HCT116 (cell line): ENCODE data around the gene ENTPD3. TPM values are rescaled to one million over a fixed set of nuclear protein-coding genes. Genes with fewer than 3 reads are reported as not detected.

Source experiments
- ATAC-seq: fragments of 200-7000 bp; cut with Tn5 transposase; 2 replicates; pipeline ENCODE4 v1.9.1; 2020; ENCODE audit warnings: mild to moderate bottlenecking, moderate library complexity
- BruUV-seq: library from RNA; stranded (reverse); fragments of 400-500 nt; replicated peaks from 2 replicates; lab custom pipeline; 2021; lab: Mats Ljungman, UMichigan
- CTCF ChIA-PET: fragments of 300-600 bp; sonication (Branson Sonifier 250); formaldehyde crosslinking; loops from one replicate; lab custom pipeline; 2021; ENCODE audit warnings: antibody characterized with exemption; lab: Charles Lee
- POLR2A ChIA-PET: fragments of 300-600, 350-600 bp; sonication (Branson Sonifier 250); formaldehyde crosslinking; loops from one replicate; lab custom pipeline; 2021; ENCODE audit warnings: antibody characterized with exemption; lab: Charles Lee
- RAD21 ChIA-PET, 2 experiments: fragments of 300-600 bp; sonication (Branson Sonifier 250); formaldehyde crosslinking; loops; one replicate each; lab custom pipeline; 2023; ENCODE audit warnings: low total read pairs in 2 of 2; ENCODE audit not compliant: uncharacterized antibody in 2 of 2, unreplicated experiment in 2 of 2, low non-redundant PET in 1 of 2; lab: Charles Lee
- DNase-seq: peaks from one replicate; pipeline ENCODE4 v3.0.0-alpha.2; 2010; ENCODE audit warnings: low read depth, low spot score
- H2AFZ ChIP-seq: fragments of 200-600 bp; shearing (Covaris generic), sonication (generic); 2 replicates; pipeline ENCODE4 v1.6.1; 2017; ENCODE audit warnings: low read depth, mixed run types, mixed read lengths, antibody characterized with exemption, low read length; ENCODE audit not compliant: poor library complexity, severe bottlenecking
- H3K27ac ChIP-seq: 2 replicates; pipeline ENCODE4 v1.5.1; 2012; ENCODE audit warnings: low read depth, low read length
- H3K27me3 ChIP-seq: fragments of 200-600 bp; sonication (generic); 2 replicates; pipeline ENCODE4 v1.6.1; 2016; ENCODE audit warnings: mixed run types, low read length, mixed read lengths; ENCODE audit not compliant: insufficient read depth
- H3K36me3 ChIP-seq, 2 experiments: fragments of 200-500 bp in 1 of 2; fragments of 200-600 bp in 1 of 2; sonication (Bioruptor generic) in 1 of 2; sonication (generic) in 1 of 2; 2 replicates each; pipeline versions ENCODE4 v1.5.1 to v1.6.1; 2014 to 2016; ENCODE audit warnings: low read length in 2 of 2, inconsistent platforms in 1 of 2, mixed read lengths in 1 of 2, mixed run types in 1 of 2; ENCODE audit not compliant: insufficient read depth in 2 of 2, control insufficient read depth in 1 of 2
- H3K4me1 ChIP-seq, 2 experiments: fragments of 200-600 bp in 1 of 2; sonication (generic) in 1 of 2; 2 replicates each; pipeline versions ENCODE4 v1.5.1 to v1.6.1; 2012 to 2017; ENCODE audit warnings: low read length in 2 of 2, inconsistent platforms in 1 of 2, mild to moderate bottlenecking in 1 of 2, mixed read lengths in 1 of 2, mixed run types in 1 of 2, moderate library complexity in 1 of 2; ENCODE audit not compliant: insufficient read depth in 2 of 2, control insufficient read depth in 1 of 2
- H3K4me2 ChIP-seq: fragments of 200-600 bp; sonication (generic); 2 replicates; pipeline ENCODE4 v1.6.1; 2017; ENCODE audit warnings: mixed run types, low read length, mixed read lengths
- H3K4me3 ChIP-seq, 2 experiments: fragments of 200-600 bp in 1 of 2; sonication (generic) in 1 of 2; replicated peaks in 1 of 2; 2 replicates each; pipeline ENCODE4 v1.5.1; 2011 to 2016; ENCODE audit warnings: low read length in 2 of 2, control low read depth in 1 of 2, low read depth in 1 of 2, mild to moderate bottlenecking in 1 of 2, mixed read lengths in 1 of 2, mixed run types in 1 of 2
- H3K79me2 ChIP-seq: fragments of 200-600 bp; sonication (generic); 2 replicates; pipeline ENCODE4 v1.6.1; 2017; ENCODE audit warnings: mild to moderate bottlenecking, mixed run types, low read length, moderate library complexity, mixed read lengths; ENCODE audit not compliant: insufficient read depth
- H3K9ac ChIP-seq: fragments of 200-600 bp; sonication (generic); 2 replicates; pipeline ENCODE4 v1.6.1; 2016; ENCODE audit warnings: low read length, mixed read lengths
- H3K9me2 ChIP-seq: fragments of 200-600 bp; sonication (generic), shearing (Covaris generic); 2 replicates; pipeline ENCODE4 v1.6.1; 2017; ENCODE audit warnings: mixed run types, mild to moderate bottlenecking, moderate library complexity; ENCODE audit not compliant: insufficient read depth
- H3K9me3 ChIP-seq, 2 experiments: fragments of 200-500 bp in 1 of 2; fragments of 200-600 bp in 1 of 2; sonication (Bioruptor generic) in 1 of 2; sonication (generic) in 1 of 2; 2 replicates each; pipeline ENCODE4 v1.6.1; 2014 to 2017; ENCODE audit warnings: low read length in 2 of 2, mixed read lengths in 2 of 2, inconsistent platforms in 1 of 2, low read depth in 1 of 2, mild to moderate bottlenecking in 1 of 2, mixed run types in 1 of 2, moderate library complexity in 1 of 2; ENCODE audit not compliant: control insufficient read depth in 1 of 2, insufficient read depth in 1 of 2
- H4K20me1 ChIP-seq: fragments of 200-600 bp; sonication (generic), shearing (Covaris generic); 2 replicates; pipeline ENCODE4 v1.6.1; 2017; ENCODE audit warnings: mixed run types, mild to moderate bottlenecking, moderate library complexity; ENCODE audit not compliant: insufficient read depth
- CBX3 ChIP-seq: IDR thresholded peaks from 2 replicates; pipeline ENCODE4 v1.6.1; 2012; ENCODE audit warnings: low read depth
- EZH2phosphoT487 ChIP-seq: fragments of 200-600 bp; IDR thresholded peaks from 2 replicates; pipeline ENCODE4 v1.6.1; 2018; ENCODE audit warnings: antibody characterized with exemption, borderline replicate concordance
- MAX ChIP-seq: IDR thresholded peaks from 2 replicates; pipeline ENCODE4 v1.6.1; 2012
- POLR2A ChIP-seq: IDR thresholded peaks from 2 replicates; pipeline ENCODE4 v1.7.0; 2011; ENCODE audit warnings: borderline replicate concordance; ENCODE audit not compliant: insufficient read depth, insufficient read length; ENCODE audit errors: extremely low read depth
- POLR2AphosphoS5 ChIP-seq: IDR thresholded peaks from 2 replicates; pipeline ENCODE4 v1.6.1; 2011; ENCODE audit warnings: mild to moderate bottlenecking, low read depth, low read length, moderate library complexity
- ZFX ChIP-seq: fragments of 450-650 bp; IDR thresholded peaks from 2 replicates; pipeline ENCODE4 v1.6.1; 2017
- ZNF274 ChIP-seq: fragments of 200-500 bp; sonication (Bioruptor generic); IDR thresholded peaks from 2 replicates; pipeline ENCODE4 v1.6.1; 2014; ENCODE audit warnings: mild to moderate bottlenecking, low read depth, low read length, inconsistent platforms
- intact Hi-C: fragments of 100-400 bp; cut with micrococcal nuclease; formaldehyde crosslinking; loops from 2 replicates; pipeline ENCODE4 v1.10.0; 2022
- total RNA-seq: library from RNA; stranded (reverse); gene quantifications from one replicate; pipeline ENCODE4 v1.2.1, GENCODE V29; 2021; ENCODE audit not compliant: unreplicated experiment
- TF ChIP-seq, protein P1 (sequence below): IDR thresholded peaks from 2 replicates; pipeline ENCODE4 v1.6.1; 2011; ENCODE audit warnings: mild to moderate bottlenecking, low read length, moderate library complexity; ENCODE audit not compliant: insufficient replicate concordance; ENCODE audit errors: extremely low read depth
- TF ChIP-seq, protein P2 (sequence below), 3 experiments: fragments of 200-600 bp in 1 of 3; sonication (generic) in 1 of 3; IDR thresholded peaks in 2 of 3; conservative IDR thresholded peaks in 1 of 3; 2 replicates each; pipeline ENCODE4 v1.5.1; 2012 to 2017; ENCODE audit warnings: low read depth in 2 of 3, low read length in 2 of 3, antibody characterized with exemption in 1 of 3, borderline replicate concordance in 1 of 3, control low read depth in 1 of 3, mild to moderate bottlenecking in 1 of 3, mixed read lengths in 1 of 3, mixed run types in 1 of 3, moderate library complexity in 1 of 3; ENCODE audit not compliant: insufficient read depth in 1 of 3

The ENTPD3 gene
- total RNA-seq, 1 experiment from 2014 or later = not detected

DNA sequence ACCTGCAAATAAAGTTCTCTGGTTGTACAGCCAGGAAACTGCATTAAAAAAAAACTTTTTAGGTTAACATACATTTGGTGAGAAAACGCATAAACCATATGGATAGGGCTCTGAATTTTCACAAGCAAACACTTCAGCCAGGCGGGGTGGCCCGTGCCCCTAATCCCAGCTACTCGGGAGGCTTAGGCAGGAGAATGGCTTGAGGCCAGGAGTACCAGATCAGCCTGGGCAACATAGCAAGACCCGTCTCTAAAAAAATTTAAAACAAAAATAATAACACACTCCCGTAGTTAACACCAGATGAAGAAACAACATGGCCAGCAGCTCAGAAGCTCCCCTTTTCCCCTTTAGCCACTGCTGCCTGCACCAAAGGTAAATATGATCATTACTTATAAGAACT is 66.9 kb downstream of the ENTPD3 start:
- TF ChIP-seq, protein P1, sequence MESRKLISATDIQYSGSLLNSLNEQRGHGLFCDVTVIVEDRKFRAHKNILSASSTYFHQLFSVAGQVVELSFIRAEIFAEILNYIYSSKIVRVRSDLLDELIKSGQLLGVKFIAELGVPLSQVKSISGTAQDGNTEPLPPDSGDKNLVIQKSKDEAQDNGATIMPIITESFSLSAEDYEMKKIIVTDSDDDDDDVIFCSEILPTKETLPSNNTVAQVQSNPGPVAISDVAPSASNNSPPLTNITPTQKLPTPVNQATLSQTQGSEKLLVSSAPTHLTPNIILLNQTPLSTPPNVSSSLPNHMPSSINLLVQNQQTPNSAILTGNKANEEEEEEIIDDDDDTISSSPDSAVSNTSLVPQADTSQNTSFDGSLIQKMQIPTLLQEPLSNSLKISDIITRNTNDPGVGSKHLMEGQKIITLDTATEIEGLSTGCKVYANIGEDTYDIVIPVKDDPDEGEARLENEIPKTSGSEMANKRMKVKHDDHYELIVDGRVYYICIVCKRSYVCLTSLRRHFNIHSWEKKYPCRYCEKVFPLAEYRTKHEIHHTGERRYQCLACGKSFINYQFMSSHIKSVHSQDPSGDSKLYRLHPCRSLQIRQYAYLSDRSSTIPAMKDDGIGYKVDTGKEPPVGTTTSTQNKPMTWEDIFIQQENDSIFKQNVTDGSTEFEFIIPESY = no peak
- no peak for TF ChIP-seq POLR2A
- TF ChIP-seq ZNF274 = no peak
- TF ChIP-seq EZH2phosphoT487 = no peak
- TF ChIP-seq MAX = no peak
- TF ChIP-seq CBX3 = no peak
- no peak for TF ChIP-seq POLR2AphosphoS5
- H3K36me3 ChIP-seq = peaks cover 10 to 13% of the 10 kb centered on the region in 2 experiments
- peak overlapping the region; percentile 78 to 83 for H3K4me3 ChIP-seq
- ATAC-seq (no peak), DNase-seq (no peak)
- ChIA-PET POLR2A (no interaction called here), CTCF (no interaction called here), RAD21 (no interaction called here)
- H3K4me2 ChIP-seq = peak overlapping the region; percentile 94
- H2AFZ ChIP-seq = no peak overlapping the region
- H3K27ac ChIP-seq = no peak overlapping the region; the same call in 1 of the 2 replicates
- no TSS peak for BruUV-seq
- H3K79me2 ChIP-seq = peaks cover 27% of the 10 kb centered on the region
- no peaks in the 10 kb centered on the region for H3K27me3 ChIP-seq
- peak overlapping the region; percentile 52 for H3K9ac ChIP-seq
- H3K4me1 ChIP-seq = peaks cover 13 to 29% of the 10 kb centered on the region in 2 experiments; a peak in 3 of 4 replicates
- H3K9me2 ChIP-seq = no peaks in the 10 kb centered on the region
- peaks cover 6% of the 10 kb centered on the region; the same call in 1 of the 2 replicates for H4K20me1 ChIP-seq
- no peaks in the 10 kb centered on the region for H3K9me3 ChIP-seq
- intact Hi-C loops = no loop called here

DNA sequence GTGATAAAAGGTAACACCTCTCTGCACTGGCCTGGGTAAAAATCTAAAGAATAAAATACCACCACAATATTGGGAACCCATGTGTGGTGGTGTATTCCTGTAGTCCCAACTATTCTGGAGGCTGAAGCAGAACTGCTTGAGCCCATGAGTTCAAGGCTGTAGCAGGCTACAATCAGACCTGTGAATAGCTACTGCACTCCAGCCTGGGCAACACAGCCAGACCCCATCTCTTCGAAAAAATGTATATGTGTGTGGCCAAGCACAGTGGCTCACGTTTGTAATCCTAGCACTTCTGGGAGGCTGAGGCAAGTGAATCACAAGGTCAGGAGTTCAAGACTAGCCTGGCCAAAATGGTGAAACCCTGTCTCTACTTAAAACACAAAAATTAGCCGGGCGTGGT is 68.3 kb downstream of the ENTPD3 start:
- ATAC-seq (no peak), DNase-seq (no peak)
- no peak overlapping the region for H3K27ac ChIP-seq
- peaks cover 22 to 25% of the 10 kb centered on the region in 2 experiments for H3K36me3 ChIP-seq
- ChIA-PET CTCF (no interaction called here), RAD21 (no interaction called here), POLR2A (no interaction called here)
- intact Hi-C loops = no loop called here
- BruUV-seq = no TSS peak
- H3K4me3 ChIP-seq = no peak overlapping the region
- no peaks in the 10 kb centered on the region for H3K9me2 ChIP-seq
- peaks cover 15% of the 10 kb centered on the region; the same call in 1 of the 2 replicates for H4K20me1 ChIP-seq
- H3K4me2 ChIP-seq = no peak overlapping the region
- no peak overlapping the region for H3K9ac ChIP-seq
- no peak for TF ChIP-seq ZFX
- TF ChIP-seq, protein P2, sequence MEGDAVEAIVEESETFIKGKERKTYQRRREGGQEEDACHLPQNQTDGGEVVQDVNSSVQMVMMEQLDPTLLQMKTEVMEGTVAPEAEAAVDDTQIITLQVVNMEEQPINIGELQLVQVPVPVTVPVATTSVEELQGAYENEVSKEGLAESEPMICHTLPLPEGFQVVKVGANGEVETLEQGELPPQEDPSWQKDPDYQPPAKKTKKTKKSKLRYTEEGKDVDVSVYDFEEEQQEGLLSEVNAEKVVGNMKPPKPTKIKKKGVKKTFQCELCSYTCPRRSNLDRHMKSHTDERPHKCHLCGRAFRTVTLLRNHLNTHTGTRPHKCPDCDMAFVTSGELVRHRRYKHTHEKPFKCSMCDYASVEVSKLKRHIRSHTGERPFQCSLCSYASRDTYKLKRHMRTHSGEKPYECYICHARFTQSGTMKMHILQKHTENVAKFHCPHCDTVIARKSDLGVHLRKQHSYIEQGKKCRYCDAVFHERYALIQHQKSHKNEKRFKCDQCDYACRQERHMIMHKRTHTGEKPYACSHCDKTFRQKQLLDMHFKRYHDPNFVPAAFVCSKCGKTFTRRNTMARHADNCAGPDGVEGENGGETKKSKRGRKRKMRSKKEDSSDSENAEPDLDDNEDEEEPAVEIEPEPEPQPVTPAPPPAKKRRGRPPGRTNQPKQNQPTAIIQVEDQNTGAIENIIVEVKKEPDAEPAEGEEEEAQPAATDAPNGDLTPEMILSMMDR (IDR thresholded peaks at IDR 0.05 in 2 of 3, conservative IDR thresholded peaks at IDR 0.05 in 1 of 3; ENCODE audit: borderline replicate concordance in 1 of 3, insufficient read depth in 1 of 3, low read depth in 2 of 3, low read length in 2 of 3) = no peak
- H3K79me2 ChIP-seq = peaks cover 41% of the 10 kb centered on the region
- no peaks in the 10 kb centered on the region for H3K9me3 ChIP-seq
- peaks cover 13 to 29% of the 10 kb centered on the region in 2 experiments; a peak in 3 of 4 replicates for H3K4me1 ChIP-seq
- H3K27me3 ChIP-seq = no peaks in the 10 kb centered on the region
- no peak overlapping the region for H2AFZ ChIP-seq
